ENCODE data around the gene NPTN.

DNA sequence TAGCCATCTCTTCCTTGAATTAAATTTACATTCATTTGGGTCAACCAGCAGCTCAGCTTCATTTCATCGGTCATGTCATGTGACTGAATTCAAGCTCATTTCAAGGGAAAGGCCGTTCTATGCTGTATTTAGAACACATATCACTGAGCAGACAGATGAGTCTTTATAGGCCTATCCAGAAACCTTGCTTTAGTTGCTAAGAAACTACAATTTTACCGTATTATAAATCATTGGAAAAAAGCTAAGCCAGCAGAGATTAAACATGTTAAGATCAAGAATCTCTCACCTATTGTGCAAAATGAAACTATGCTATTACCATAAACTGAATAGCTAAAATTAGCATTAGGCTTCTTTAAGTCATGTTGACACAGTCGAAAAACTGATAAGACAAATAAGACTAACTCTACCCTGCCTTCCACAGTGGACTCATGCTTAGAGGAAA lies 2.2 kb downstream of the NPTN start:
- TF ChIP-seq EZH2phosphoT487 (conservative IDR thresholded peaks at IDR 0.05; ENCODE audit: low read length), result no peak
- TF ChIP-seq, protein P1, sequence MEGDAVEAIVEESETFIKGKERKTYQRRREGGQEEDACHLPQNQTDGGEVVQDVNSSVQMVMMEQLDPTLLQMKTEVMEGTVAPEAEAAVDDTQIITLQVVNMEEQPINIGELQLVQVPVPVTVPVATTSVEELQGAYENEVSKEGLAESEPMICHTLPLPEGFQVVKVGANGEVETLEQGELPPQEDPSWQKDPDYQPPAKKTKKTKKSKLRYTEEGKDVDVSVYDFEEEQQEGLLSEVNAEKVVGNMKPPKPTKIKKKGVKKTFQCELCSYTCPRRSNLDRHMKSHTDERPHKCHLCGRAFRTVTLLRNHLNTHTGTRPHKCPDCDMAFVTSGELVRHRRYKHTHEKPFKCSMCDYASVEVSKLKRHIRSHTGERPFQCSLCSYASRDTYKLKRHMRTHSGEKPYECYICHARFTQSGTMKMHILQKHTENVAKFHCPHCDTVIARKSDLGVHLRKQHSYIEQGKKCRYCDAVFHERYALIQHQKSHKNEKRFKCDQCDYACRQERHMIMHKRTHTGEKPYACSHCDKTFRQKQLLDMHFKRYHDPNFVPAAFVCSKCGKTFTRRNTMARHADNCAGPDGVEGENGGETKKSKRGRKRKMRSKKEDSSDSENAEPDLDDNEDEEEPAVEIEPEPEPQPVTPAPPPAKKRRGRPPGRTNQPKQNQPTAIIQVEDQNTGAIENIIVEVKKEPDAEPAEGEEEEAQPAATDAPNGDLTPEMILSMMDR (IDR thresholded peaks at IDR 0.05; ENCODE audit: insufficient read depth, low read length, poor library complexity, severe bottlenecking), result no peak

All from SU-DHL-6 (cell line).